ENCODE measurements around the gene IPO5.

Gene IPO5

GRCh38 chr13:97953376-97953970 lies at the start of gene IPO5:
Gene IPO5 (plus strand): TSS chr13:97953675. CDS start chr13:97976697, 23,022 bp downstream.
- DNase-seq (ENCODE audit: low read depth) = no peak

- DNase-seq (ENCODE audit: low read depth) = no peak
Measured at GRCh38 chr13:97904059-97904458, 49.4 kb upstream of the IPO5 start.

GRCh38 chr13:97905517-97905916 lies 48.0 kb upstream of the IPO5 start:
- DNase-seq (ENCODE audit: low read depth) = no peak

GRCh38 chr13:97911311-97912138 lies 42.0 kb upstream of the IPO5 start:
- DNase-seq (ENCODE audit: low read depth) = no peak

GRCh38 chr13:97912139-97912535 lies 41.3 kb upstream of the IPO5 start:
- DNase-seq (ENCODE audit: low read depth) = no peak

- DNase-seq (ENCODE audit: low read depth) = no peak
Measured at GRCh38 chr13:97913206-97913605, 40.3 kb upstream of the IPO5 start.

GRCh38 chr13:97914540-97914939 lies 38.9 kb upstream of the IPO5 start:
- no peak for DNase-seq (ENCODE audit: low read depth)

- no peak for DNase-seq (ENCODE audit: low read depth)
Measured at GRCh38 chr13:97921176-97921816, 32.2 kb upstream of the IPO5 start.

GRCh38 chr13:97928301-97928700 lies 25.2 kb upstream of the IPO5 start:
- no peak for DNase-seq (ENCODE audit: low read depth)

- DNase-seq (ENCODE audit: low read depth) = no peak
Measured at GRCh38 chr13:97932036-97932435, 21.4 kb upstream of the IPO5 start.

GRCh38 chr13:97932647-97933046 lies 20.8 kb upstream of the IPO5 start:
- no peak for DNase-seq (ENCODE audit: low read depth)

GRCh38 chr13:97933776-97934175 lies 19.7 kb upstream of the IPO5 start:
- no peak for DNase-seq (ENCODE audit: low read depth)

GRCh38 chr13:97934590-97934989 lies 18.9 kb upstream of the IPO5 start:
- no peak for DNase-seq (ENCODE audit: low read depth)

GRCh38 chr13:97935071-97935470 lies 18.4 kb upstream of the IPO5 start:
- DNase-seq (ENCODE audit: low read depth) = no peak

- no peak for DNase-seq (ENCODE audit: low read depth)
Measured at GRCh38 chr13:97936036-97936435, 17.4 kb upstream of the IPO5 start.

- no peak for DNase-seq (ENCODE audit: low read depth)
Measured at GRCh38 chr13:97938706-97939475, 14.6 kb upstream of the IPO5 start.

- DNase-seq (ENCODE audit: low read depth) = no peak
Measured at GRCh38 chr13:97944396-97945029, 9.0 kb upstream of the IPO5 start.

- no peak for DNase-seq (ENCODE audit: low read depth)
Measured at GRCh38 chr13:97945342-97945741, 8.1 kb upstream of the IPO5 start.

GRCh38 chr13:97945792-97946419 lies 7.6 kb upstream of the IPO5 start:
- DNase-seq (ENCODE audit: low read depth) = no peak

- no peak for DNase-seq (ENCODE audit: low read depth)
Measured at GRCh38 chr13:97946951-97947588, 6.4 kb upstream of the IPO5 start.

GRCh38 chr13:97948041-97948440 lies 5.4 kb upstream of the IPO5 start:
- DNase-seq (ENCODE audit: low read depth) = no peak
